CD1c-positive myeloid dendritic cell (primary cell): ENCODE data around the gene RIPK4.
A peak's percentile ranks its signal among the peaks of the same experiment; 100 is the strongest.

Experiments used
- DNase-seq: peaks from one replicate; pipeline ENCODE4 v3.0.0-alpha.2; 2016; ENCODE audit errors: extremely low spot score

The RIPK4 gene

DNA sequence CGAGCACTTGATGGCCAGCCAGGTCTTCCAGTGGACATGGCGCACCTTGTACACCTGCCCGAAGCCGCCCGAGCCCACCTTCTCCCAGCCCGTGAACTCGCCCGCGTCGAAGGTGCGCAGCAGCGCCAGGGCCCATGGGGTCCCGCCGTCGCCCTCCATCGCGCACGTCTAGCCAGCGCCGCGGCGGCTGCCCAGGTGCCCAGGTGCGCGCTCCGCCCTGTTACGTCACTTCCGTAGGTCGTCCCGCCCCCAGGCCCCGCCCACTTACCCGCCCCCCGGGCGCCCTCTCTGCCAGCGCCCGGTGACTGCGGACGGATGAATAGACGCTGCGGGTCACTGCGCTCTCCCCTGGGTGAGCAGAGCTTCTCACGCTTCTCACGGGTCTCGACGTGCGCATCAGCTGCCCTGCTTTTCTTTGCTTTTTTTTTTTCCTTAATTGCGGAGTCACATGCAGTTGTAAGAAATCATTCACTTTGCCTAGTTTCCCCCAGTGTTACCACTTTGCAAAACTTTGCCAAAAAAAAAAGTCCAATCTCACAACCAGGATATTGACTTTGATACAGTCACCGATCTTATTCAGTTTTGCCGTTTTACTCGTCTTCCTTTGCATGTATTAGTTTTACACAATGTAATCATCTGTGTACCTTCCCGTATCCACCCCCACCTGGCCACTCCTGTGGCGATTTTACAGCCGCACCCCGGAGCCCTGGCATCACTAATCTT, at the start of gene RIPK4:
TSS of gene RIPK4 (minus strand) at position 170 of the 723 bp plus-strand sequence. CDS start at position 159, 11 bp downstream.
- no peak for DNase-seq

DNA sequence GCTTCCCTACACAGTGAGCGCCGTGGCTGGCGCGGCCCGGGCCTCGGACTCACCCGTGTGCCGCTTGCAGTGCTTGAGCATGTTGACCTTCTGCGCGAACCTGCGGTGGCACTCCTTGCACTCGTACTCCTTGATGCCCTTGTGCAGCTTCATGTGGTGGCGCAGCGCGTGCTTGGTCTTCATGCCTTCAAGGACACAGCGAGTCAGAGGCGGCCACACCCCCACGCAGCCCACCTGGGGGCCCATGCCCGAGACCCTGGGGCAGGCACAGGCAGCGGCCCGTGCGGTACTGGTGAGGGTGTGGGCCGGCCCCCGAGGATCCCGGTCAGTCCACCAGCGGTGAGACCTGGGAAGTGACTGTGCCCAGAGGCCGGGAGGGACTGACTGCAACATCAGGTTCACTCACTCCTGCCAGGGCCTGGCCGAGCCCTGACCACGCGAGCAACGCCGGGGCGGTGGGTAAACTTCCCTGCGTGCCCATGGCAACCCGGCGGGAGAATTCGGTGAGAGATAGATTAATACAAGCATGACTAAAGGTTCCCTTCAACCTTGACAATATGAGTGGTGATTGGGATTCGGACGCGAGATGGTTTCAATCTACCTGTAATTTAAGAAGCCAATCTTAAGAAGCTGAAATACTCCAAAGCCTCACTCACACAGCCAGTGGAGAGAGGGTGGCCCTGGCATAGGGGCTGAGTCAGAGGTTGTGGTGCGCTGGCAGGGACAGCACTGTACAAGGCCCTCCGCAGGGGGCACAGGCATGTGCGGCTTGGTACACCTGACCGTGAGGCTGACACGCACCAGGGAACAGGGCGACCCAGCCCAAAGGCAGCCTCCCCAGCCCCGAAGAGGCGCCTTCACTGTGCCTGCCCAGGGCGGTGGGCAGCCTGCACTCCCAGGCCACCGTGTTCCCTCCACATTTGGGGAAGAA, 49.1 kb upstream of the RIPK4 start:
- no peak for DNase-seq

- no peak for DNase-seq
Measured at GRCh38 chr21:41813226-41813625, 46.4 kb upstream of the RIPK4 start.

DNA sequence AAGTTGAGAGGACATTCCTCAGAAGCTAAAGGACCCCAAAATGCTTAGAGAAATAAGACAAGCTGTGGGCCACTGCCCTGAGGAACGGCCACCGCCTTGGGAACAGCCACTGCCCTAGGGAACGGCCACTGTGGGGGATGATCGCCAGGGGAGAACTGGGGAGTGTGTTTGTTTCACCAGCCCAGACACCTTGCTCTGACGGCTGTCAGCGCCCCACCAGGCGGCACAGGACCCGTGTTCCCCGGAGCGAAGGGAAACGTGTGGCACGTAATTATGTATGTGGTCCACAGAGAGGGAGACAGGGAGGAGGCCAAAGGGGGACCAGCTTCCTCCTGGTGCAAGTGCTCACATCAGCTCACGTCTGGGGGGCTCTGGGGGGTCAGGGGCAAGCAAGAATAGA, 45.8 kb upstream of the RIPK4 start:
- DNase-seq: no peak

GRCh38 chr21:41810597-41810932, 43.7 kb upstream of the RIPK4 start:
- no peak for DNase-seq

DNA sequence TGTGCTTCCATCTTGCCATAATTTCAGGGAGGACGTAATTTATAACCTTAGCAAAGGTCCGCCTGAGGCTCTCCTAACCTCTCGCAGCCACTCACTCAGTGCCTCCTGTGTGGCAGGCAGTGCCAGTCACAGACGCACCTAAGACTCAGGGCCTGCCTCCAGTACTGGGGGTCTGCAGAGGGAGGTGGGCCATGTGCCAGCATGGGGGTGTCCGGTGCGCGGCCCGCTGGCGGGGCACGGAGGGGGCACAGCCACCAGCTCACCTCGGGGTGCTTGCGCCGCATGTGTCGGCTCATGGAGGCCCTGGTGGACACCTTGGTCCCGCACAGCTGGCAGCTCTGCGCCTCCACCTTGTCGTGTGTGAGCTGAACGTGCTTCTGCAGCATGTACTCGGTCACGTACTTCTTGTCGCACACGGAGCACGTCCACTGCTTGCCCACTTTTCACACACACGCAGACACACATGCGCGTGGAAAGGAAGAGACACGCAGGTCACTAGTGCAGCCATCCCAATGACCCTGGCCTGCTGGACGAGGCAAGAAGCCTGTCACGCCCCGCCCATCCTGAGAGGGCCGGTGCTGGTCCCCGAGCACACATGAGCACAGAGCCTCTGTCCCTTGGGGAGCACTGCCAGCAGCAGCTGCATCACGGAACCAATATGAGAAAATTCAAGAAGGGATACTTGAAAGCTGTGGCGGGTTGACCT, 43.2 kb upstream of the RIPK4 start:
- DNase-seq: no peak

GRCh38 chr21:41808846-41809245, 42.0 kb upstream of the RIPK4 start:
- no peak for DNase-seq

DNA sequence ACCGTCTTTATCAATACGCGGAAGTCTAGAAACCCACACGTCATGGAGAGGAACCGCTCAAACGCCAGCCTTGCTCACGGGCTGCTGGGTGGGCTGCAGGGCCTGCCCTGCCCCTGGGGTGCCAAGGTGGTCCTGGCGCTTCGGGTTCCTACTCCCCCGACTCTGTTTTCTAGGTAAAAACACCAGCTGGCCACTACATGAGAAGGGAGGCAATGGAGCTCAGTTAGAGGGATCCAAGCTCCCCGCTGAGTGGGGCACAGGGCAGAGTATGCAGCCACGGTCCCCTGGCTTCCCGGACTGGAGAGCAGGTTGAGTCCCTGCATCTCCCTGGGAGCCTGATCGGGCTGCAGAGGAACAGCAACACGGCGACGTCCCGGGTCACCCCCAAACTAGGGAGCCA, 41.2 kb upstream of the RIPK4 start:
- no peak for DNase-seq

DNA sequence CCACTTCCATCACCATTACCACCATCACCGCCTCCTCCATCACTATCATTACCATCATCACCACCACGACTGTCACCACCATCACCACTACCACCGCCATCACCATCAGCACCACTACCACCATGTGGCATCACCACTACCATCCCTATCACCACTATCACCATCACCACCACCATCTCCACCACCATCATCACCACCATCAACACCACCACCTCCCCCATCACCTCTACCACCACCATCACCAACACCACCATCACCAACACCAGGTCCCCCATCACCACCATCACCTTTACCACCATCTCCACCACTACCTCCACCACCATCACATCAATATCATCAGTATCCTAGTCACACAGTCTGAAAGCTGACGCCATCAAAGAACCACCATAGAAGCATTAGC, 39.9 kb upstream of the RIPK4 start:
- DNase-seq: no peak

DNA sequence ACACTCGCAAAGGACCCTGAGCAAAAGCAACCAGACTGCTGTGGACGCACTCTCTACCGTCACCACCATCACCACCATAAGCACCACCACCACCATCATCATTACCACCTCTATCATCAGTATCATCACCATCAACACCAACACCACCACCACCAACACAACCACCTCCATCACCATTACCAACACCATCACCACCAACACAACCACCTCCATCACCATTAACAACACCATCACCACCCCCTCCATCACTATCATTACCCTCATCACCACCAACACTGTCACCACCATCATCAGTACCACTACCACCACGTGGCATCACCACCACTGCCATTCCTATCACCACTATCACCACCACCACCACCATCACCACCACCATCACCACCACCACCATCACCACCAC, 38.8 kb upstream of the RIPK4 start:
- DNase-seq: no peak

DNA sequence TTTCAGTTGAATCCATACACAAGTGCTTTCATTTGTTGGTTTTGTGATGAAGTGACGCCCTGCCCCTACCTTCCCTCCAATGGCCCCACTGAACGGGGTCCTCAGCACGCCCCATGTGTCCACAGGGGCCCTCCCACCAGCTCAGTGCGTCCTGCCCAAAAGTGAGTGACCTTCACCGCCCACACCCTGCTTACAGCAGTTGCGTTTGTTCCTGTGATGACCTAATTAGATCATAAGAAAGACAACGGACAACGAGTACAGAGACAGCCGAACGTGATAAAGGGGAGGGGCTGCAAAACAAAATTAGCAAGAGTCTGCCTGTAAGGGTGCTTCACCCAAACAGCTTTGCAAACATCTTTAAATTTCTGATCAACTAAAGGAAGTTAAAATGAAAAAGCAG, 38.2 kb upstream of the RIPK4 start:
- DNase-seq: peak; percentile 3

DNA sequence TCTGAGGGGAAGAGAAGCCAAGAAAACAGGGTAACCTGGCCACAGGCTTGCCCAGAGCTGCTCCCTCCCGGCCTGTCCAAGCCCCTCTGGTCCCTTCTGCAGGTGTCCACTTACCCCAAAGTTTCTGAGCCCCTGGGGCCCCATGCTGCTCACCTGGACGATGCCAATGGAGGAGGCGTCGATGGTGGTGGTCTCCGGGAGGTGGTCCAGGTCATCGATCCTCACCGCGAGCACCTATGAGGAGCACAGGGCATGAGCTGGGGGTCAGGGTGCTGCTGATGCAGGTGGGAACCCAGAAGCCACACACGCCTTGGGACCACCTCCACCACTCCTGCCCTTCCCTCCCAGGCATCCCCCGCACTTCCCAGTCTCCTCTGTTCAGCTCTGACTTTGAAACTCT, 37.5 kb upstream of the RIPK4 start:
- DNase-seq: no peak

DNA sequence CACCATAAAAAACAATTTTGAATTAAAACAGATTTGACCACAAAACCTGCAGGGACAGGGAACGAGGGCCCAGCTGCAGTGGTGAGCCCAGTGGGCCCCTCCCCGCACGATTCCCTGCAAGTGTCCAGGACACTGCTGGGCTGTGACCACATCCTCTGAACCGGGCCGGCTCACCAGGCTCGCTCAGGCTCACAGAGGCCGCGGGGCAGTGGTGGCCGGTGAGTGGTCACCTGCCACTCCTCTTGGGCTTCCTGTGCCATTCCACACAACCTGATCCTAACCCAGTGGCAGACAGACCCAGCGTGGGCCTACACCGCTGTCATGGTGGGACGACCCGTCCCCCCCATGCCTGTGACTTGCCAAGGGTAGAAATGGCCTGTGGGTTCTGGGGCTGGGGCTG, 36.5 kb upstream of the RIPK4 start:
- no peak for DNase-seq

GRCh38 chr21:41802684-41803083, 35.8 kb upstream of the RIPK4 start:
- DNase-seq: peak; percentile 33

DNA sequence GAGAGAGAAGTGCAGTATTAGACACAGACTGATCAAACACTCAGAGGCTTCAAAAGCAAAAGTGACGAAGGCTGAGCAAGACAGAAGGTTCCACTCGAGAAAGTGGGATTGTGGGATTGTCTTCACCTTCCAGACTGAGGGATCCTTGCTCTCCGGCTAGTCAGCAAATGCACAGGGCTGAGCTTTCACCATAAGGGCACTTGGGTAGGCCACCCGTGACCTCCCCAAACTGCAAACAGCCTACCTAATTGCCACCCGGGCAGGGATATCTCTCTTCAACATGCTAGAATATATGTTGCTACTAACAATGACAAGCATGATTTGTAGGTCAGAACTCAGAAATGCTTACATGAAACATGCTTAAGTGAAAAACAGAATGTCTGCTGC, 35.3 kb upstream of the RIPK4 start:
- no peak for DNase-seq

GRCh38 chr21:41801321-41802197, 34.7 kb upstream of the RIPK4 start:
- peak; percentile 16 for DNase-seq

DNA sequence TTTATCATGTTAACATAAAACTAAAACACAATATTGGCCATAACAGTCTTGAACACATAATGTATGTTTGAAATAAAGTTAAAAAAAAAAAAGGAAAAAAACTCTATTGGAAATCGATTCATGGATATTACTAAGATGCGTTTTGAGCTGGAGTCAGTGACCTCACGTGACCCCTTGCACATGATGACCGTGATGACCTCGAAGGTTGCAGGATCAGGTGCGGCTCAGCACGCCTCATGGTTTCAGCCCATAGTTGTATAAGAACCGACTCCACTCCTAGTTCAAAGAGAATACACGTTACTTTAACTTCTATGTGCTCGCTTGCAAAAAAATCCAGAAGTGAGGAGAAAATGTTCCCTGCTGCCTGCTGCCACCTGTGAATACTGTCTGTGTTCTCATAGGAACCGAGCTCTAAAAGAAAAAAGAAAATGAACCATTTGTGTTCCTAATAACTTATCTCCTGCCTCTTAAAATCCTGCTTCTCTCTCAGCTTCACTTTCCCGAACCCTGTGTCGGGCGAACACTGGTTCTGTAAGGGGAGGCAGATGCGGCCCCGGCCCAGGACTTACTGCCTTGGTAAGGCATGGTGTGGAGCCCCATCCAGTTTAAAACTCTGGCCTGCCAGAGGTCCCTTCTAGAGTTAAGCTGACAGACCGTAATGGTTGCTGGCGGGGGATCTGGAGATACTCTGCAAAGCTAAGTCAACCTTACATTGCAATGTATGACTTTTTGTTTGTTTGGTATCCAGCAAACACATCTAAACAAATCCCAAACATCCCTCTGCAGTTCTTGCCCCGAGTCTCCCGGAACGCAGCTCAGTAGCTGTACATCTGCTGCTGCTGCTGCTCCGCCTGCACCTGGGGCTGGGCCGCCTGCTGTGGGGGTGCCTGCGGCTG, 33.8 kb upstream of the RIPK4 start:
- DNase-seq: no peak

DNA sequence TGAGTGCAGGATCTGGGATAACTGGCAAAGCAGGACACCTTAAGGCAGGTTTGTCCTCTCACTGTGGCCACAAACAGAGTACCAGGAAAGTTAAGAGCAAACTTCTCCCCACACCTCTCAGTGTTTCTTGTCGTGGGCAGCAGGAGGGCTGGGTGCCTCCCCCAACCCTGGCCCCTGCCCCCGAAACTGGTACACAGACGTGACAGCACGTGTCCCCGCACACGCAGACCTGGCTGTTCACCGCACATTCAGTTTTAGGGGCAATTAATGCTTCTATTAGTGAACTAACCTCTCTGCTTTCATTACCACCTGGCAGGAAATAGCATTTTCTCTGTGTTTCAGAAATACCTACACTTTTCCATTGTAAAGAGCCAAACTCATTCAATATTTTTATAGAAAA, 32.9 kb upstream of the RIPK4 start:
- DNase-seq: no peak

DNA sequence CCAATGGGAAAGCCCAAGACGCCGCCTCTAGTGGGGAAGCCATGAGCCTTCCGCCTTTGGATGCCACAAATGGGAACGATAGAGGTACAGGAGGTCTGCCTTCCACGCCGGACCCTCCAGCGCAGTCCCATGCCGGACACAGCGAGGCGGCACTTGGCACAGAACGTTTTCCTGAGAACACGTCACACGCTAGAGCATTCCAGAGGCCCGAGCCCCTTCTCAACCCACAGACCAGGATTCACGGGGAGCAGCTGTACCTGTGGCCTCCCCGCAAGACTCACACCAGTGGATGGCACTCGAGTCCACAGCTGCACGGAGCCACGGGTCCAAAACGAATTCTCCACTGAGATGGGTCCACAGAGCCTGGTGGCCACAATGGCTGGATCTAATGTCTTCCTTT, 31.5 kb upstream of the RIPK4 start:
- DNase-seq: no peak

- no peak for DNase-seq
Measured at GRCh38 chr21:41796476-41797080, 29.7 kb upstream of the RIPK4 start.
